A549 (cell line): ENCODE measurements around the gene IRF9. TPM values are rescaled to one million over a fixed set of nuclear protein-coding genes. Genes with fewer than 3 reads are reported as not detected.

Experiments
- ATAC-seq, 2 experiments: fragments of 200-7000 bp in 1 of 2; fragments of >200 bp in 1 of 2; cut with Nextera tagmentation in 1 of 2; cut with Tn5 transposase in 1 of 2; 3 replicates each; pipeline versions ENCODE4 v1.8.0 to v1.9.1; 2018 to 2020; ENCODE audit warnings: mild to moderate bottlenecking in 1 of 2, moderate library complexity in 1 of 2
- CTCF ChIA-PET: fragments of 300-600 bp; sonication (Branson Sonifier 250); formaldehyde crosslinking; extraction: SDS; loops from one replicate; lab custom pipeline; 2021; ENCODE audit warnings: antibody characterized with exemption, inconsistent platforms; lab: Yijun Ruan, JAX
- POLR2A ChIA-PET: fragments of 350-600 bp; formaldehyde crosslinking; extraction: SDS; loops from one replicate; lab custom pipeline; 2021; ENCODE audit warnings: antibody characterized with exemption, inconsistent platforms; lab: Yijun Ruan, JAX
- DNase-seq, 2 experiments: peaks; one replicate each; pipeline versions ENCODE4 v3.0.0 to v3.0.0-alpha.2; 2011 to 2016; ENCODE audit warnings: low read depth in 1 of 2, low spot score in 1 of 2
- FAIRE-seq: peaks from 2 replicates; lab custom pipeline; 2011; peaks lifted over from hg19 to GRCh38; lab: Jason Lieb, UNC
- H3K27ac ChIP-seq, 2 experiments: fragments of >200 bp; sonication (Bioruptor Twin); formaldehyde crosslinking; 3 replicates each; pipeline ENCODE4 v1.5.1; 2016 to 2017
- H3K4me1 ChIP-seq: fragments of >200 bp; sonication (Bioruptor Twin); formaldehyde crosslinking; 3 replicates; pipeline ENCODE4 v1.6.1; 2016
- H3K4me2 ChIP-seq: fragments of >200 bp; sonication (Bioruptor Twin); formaldehyde crosslinking; 3 replicates; pipeline ENCODE4 v1.6.1; 2016
- H3K4me3 ChIP-seq: fragments of >200 bp; sonication (Bioruptor Twin); formaldehyde crosslinking; 3 replicates; pipeline ENCODE4 v1.5.1; 2016
- H3K9me3 ChIP-seq: fragments of >200 bp; sonication (Bioruptor Twin); formaldehyde crosslinking; 3 replicates; pipeline ENCODE4 v1.6.1; 2016
- BCL3 ChIP-seq: fragments of >200 bp; sonication (Bioruptor Twin); formaldehyde crosslinking; IDR thresholded peaks from 3 replicates; pipeline ENCODE4 v1.6.1; 2016
- CEBPB ChIP-seq, 2 experiments: fragments of >200 bp in 1 of 2; sonication (Bioruptor Twin) in 1 of 2; formaldehyde crosslinking in 1 of 2; IDR thresholded peaks; 2 replicates each; pipeline ENCODE4 v1.6.1; 2012 to 2016
- CHD2 ChIP-seq: fragments of 150-350 bp; IDR thresholded peaks from 2 replicates; pipeline ENCODE4 v1.6.1; 2014; ENCODE audit warnings: low read length; ENCODE audit not compliant: partially characterized antibody
- CTCF ChIP-seq: fragments of >200 bp; sonication (Bioruptor Twin); formaldehyde crosslinking; IDR thresholded peaks from 3 replicates; pipeline ENCODE4 v1.5.1; 2016
- E2F6 ChIP-seq: IDR thresholded peaks from 2 replicates; pipeline ENCODE4 v1.6.1; 2012; ENCODE audit warnings: low read depth, borderline replicate concordance
- EHF ChIP-seq: fragments of 250-450 bp; sonication (Bioruptor Pico); IDR thresholded peaks from 2 replicates; pipeline ENCODE4 v1.5.0; 2020; ENCODE audit warnings: mild to moderate bottlenecking
- ELK1 ChIP-seq: fragments of 150-350 bp; IDR thresholded peaks from 2 replicates; pipeline ENCODE4 v1.6.1; 2014; ENCODE audit warnings: low read depth, mild to moderate bottlenecking, low read length
- FOSL2 ChIP-seq, 2 experiments: fragments of 450-650 bp in 1 of 2; fragments of >200 bp in 1 of 2; sonication (Bioruptor Twin) in 1 of 2; formaldehyde crosslinking; IDR thresholded peaks; 2 replicates each; pipeline versions ENCODE4 v1.5.0 to v1.6.1; 2016 to 2020; ENCODE audit warnings: mild to moderate bottlenecking in 1 of 2, moderate library complexity in 1 of 2
- FOXS1 ChIP-seq: fragments of 250-450 bp; sonication (Bioruptor Pico); IDR thresholded peaks from 2 replicates; pipeline ENCODE4 v1.5.0; 2020; ENCODE audit warnings: mild to moderate bottlenecking, moderate library complexity
- HEYL ChIP-seq: fragments of 250-450 bp; sonication (Bioruptor Pico); IDR thresholded peaks from 2 replicates; pipeline ENCODE4 v1.8.0; 2021; ENCODE audit warnings: mild to moderate bottlenecking, moderate library complexity
- HOXA7 ChIP-seq: fragments of 250-450 bp; sonication (Bioruptor Pico); IDR thresholded peaks from 2 replicates; pipeline ENCODE4 v1.5.0; 2020; ENCODE audit warnings: mild to moderate bottlenecking, moderate library complexity
- HOXB5 ChIP-seq: fragments of 250-450 bp; sonication (Bioruptor Pico); IDR thresholded peaks from 2 replicates; pipeline ENCODE4 v1.5.0; 2020; ENCODE audit warnings: mild to moderate bottlenecking, moderate library complexity
- POLR2AphosphoS2 ChIP-seq: conservative IDR thresholded peaks from 2 replicates; pipeline ENCODE4 v1.6.1; 2012; ENCODE audit warnings: low read length, improper control_type of control experiment, inconsistent platforms
- RARB ChIP-seq: fragments of 250-450 bp; sonication (Bioruptor Pico); IDR thresholded peaks from 2 replicates; pipeline ENCODE4 v1.8.0; 2021; ENCODE audit warnings: mild to moderate bottlenecking, moderate library complexity
- RCOR1 ChIP-seq: fragments of 150-350 bp; IDR thresholded peaks from 2 replicates; pipeline ENCODE4 v1.6.1; 2014; ENCODE audit warnings: antibody characterized with exemption, low read length, low read depth
- TP53 ChIP-seq: fragments of 250-450 bp; sonication (Bioruptor Pico); IDR thresholded peaks from 2 replicates; pipeline ENCODE4 v1.5.0; 2021; ENCODE audit warnings: mild to moderate bottlenecking, moderate library complexity
- USF2 ChIP-seq: fragments of 450-650 bp; IDR thresholded peaks from 2 replicates; pipeline ENCODE4 v1.6.1; 2014; ENCODE audit warnings: antibody characterized with exemption
- ZNF302 ChIP-seq: fragments of 250-450 bp; sonication (Bioruptor Pico); IDR thresholded peaks from 2 replicates; pipeline ENCODE4 v1.9.0; 2021; ENCODE audit warnings: inconsistent platforms, mild to moderate bottlenecking, moderate library complexity
- WGBS: methylation state at CpG from one replicate; pipeline ENCODE4 v1.1.6; 2017; ENCODE audit errors: missing lambda C conversion rate; 5-methylcytosine and 5-hydroxymethylcytosine counted together
- polyA plus RNA-seq, 4 experiments: library from polyadenylated mRNA; depleted of rRNA in 3 of 4; stranded (reverse); fragments of >200 nt; fragmentation: RNase III in 1 of 4; extraction: RNeasy Plus Mini Kit Qiagen cat#74134 plus additional on column Dnase treatment in 1 of 4; gene quantifications; 2 replicates in 3 of 4; 3 replicates in 1 of 4; pipeline ENCODE4 v1.2.3, GENCODE V29; 2011 to 2017

IRF9 gene
- polyA plus RNA-seq, 2 of the 4 experiments (the other 2 are of a cell fraction) = 19.0 to 23.1 TPM

- TF ChIP-seq BCL3 = no peak
Measured at GRCh38 chr14:24114532-24115421, 46.3 kb upstream of the IRF9 start, which contains the start of the genes DCAF11 and NRL (continued).

- WGBS = 15% methylated on average over 14 of the region's 14 CpGs
- ATAC-seq = no peak
Measured at GRCh38 chr14:24115422-24116127, 45.5 kb upstream of the IRF9 start.

More at GRCh38 chr14:24115422-24116127, 45.5 kb upstream of the IRF9 start:
- TF ChIP-seq HOXA7 (CRISPR knock-in tag) (no peak), HOXB5 (CRISPR knock-in tag) (no peak), RCOR1 (no peak), RARB (CRISPR knock-in tag) (no peak), TP53 (CRISPR knock-in tag) (no peak), ELK1 (no peak), ZNF302 (CRISPR knock-in tag) (no peak), USF2 (no peak), E2F6 (no peak), EHF (no peak), CHD2 (no peak), HEYL (CRISPR knock-in tag) (no peak), FOSL2 (IDR thresholded peaks at IDR 0.05) (no peak), FOSL2 (CRISPR knock-in tag; IDR thresholded peaks at IDR 0.05) (no peak), FOXS1 (CRISPR knock-in tag) (no peak), CTCF (no peak), CEBPB (IDR thresholded peaks at IDR 0.05) (no peak), POLR2AphosphoS2 (no peak)
- no peaks in the 10 kb centered on the region for H3K9me3 ChIP-seq
- ChIA-PET POLR2A (interaction anchor here (0.7 to 2.9 kb wide), 16 partner anchors 9 to 794 kb away, joined by 3 to 55 read pairs (median 9); partner anchors contain the start of genes CARMIL3, DHRS4L2, EMC9 and IRF9), CTCF (interaction anchor here (0.7 to 5.6 kb wide), 8 partner anchors 10 to 143 kb away, joined by 3 to 44 read pairs (median 8); partner anchors contain the start of gene IRF9)
- no peak for DNase-seq
- no peak for FAIRE-seq
- peak overlapping the region; percentile 89 for H3K4me2 ChIP-seq
- H3K27ac ChIP-seq = peak overlapping the region; percentile 67 to 95
- peaks cover 11% of the 10 kb centered on the region; the same call in 1 of the 3 replicates for H3K4me1 ChIP-seq
- peak overlapping the region; percentile 62 for H3K4me3 ChIP-seq
